Medulla oblongata (tissue), 1 donor: Measurements from ENCODE around the gene PLXDC1.

ENCODE experiments used
- DNase-seq: peaks from one replicate; pipeline ENCODE4 v3.0.0-alpha.2; 2015; ENCODE audit errors: extremely low spot score

The PLXDC1 gene

DNA sequence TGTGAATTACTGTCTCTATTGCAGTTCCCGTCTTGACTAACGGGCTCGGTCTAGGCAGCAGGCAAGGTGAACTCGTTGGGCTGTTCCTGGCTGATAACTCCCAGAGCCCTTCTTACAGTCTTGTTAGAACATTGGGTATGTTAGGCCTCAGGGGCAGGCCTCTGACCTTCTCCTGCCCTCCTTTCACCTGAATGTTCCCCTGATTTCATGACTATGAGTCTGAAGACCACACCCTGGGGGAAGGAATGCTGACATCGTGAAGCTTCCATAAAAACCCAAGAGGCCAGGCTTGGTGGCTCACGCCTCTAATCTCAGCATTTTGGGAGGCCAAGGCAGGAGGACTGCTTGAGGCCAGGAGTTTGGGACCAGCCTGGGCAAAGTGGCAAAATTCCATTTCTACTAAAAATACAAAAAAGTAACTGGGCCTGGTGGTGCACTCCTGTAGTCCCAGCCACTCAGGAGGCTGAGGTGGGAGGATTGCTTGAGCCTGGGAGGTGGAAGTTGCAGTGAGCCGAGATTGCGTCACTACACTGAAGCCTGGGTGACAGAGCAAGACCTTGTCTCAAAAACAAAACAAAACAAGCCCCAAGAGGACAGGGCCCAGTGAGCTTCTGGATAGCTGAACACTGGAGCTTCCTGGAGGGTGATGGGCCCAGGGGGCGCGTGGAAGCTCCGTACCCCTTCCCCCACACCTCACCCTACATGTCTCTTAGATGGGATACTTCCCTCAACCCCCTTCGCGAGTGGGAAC lies 136.5 kb downstream of the PLXDC1 start:
- DNase-seq: no peak

DNA sequence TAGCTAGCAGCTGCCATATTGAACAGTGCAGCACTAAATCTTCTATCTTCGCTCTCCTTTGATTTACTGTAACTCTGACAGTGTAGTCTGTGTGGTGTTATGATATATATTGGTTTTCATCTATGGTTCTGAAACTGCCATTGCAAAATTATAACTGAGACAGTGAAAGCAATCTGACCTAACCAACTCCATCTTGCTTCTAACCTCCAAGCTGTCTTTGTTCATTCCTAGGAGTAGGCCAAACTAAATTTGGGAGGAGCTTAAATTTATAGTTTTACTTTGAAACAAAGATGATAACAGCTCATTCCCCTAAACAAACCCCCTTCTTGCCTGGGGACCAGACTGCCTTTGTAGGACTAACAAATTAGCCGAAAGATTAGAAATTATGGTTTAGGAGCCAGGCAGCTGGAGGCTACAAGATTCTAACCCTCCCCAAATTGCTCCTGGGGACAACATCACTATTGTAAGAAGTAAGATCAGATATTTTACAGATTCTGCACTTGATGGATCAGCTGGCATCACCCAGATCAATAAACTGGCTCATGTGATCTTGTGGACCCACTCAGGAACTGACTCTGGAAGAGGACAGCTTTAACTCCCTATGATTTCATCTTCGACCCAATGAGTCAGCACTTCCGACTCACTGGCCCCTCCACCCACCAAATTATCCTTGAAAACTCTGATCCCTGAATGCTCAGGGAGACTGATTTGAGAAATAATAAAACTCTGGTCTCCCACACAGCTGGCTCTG lies 137.2 kb downstream of the PLXDC1 start:
- DNase-seq: no peak
